Inflammatory macrophage treated with lipopolysaccharide for 4 hours (primary cell): Measurements from ENCODE around the gene SUGP1.

Experiments used
- DNase-seq: peaks from one replicate; pipeline ENCODE4 v3.0.0-alpha.2; 2020

SUGP1 gene

DNA sequence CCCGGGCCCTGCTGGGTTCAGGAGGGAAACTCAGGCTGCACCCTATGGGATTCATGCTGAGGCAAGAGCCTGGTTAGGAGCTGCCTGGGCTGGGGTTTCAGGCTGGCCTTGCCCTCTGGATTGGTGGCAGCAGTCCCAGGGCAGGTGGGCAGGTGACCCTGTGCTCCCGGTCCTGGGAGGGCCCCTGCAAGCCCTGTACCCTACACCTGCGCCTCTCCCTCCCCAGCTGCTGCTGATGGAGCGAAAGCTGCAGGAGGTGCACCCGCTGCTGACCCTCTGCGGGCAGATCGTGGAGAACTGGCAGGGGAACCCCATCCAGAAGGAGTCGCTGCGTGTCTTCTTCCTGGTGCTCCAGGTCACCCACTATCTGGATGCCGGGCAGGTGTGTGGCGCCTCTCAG, 20.7 kb upstream of the SUGP1 start:
- DNase-seq = no peak

DNA sequence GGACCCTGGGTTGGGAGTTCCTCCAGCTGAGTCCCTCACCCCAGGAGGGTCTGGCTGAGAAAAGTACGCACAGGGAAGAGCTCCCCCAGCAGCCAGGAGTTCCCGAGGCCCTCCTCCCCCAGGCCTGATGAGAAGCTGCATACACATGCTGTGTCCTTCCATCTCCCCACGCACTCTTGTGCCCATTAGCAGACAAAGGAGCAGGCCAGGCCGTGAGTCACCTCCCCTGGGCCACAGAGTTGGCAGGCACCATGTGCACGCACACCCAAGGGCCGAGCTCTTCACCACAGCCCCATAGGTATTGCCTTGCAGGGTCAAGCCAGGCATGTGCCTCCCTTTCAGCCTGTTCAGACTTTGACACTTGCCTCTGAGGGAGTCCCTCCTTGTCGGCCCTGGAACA, 17.8 kb upstream of the SUGP1 start:
- no peak for DNase-seq

- no peak for DNase-seq
Observed at GRCh38 chr19:19337120-19337519, 16.8 kb upstream of the SUGP1 start.

- no peak for DNase-seq
Observed at GRCh38 chr19:19336597-19336996, 16.3 kb upstream of the SUGP1 start.

DNA sequence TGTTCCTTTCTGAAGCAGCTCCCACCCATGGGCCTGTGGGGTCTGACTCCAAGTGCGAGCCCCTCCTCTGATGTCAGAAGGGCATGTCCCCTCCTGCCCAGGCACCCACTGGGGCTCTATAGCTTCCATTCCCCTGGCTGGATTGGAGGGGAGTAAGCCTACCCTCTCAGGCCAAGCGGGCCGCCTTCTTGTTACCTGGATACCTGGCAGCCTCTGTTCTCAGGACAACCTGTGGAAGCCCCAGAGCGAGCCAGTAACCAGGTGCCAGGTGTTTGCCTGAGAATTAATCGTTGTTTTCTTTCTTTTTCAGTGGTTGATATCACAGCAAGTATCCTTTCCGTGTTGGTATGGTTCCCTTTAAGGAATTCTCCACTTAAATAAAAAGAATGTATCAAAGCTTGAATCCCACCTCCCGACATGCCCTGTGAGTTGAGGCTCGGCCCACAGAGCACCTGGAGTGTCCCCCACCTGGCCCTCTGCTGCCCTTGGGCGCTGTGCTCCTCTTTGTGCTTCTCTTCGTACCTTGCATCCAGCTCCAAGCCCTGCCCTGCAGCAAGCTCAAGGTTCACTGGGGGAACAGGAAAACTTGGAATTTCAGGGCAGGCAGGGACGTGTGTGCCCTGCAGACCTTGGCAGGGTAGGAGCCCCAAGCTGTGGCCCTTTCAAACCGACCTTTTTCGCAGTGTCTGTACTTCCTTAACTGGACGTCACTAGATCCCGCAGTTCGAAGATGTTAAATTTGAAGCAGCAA, 15.3 kb upstream of the SUGP1 start:
- no peak for DNase-seq

- no peak for DNase-seq
Observed at GRCh38 chr19:19334989-19335344, 14.7 kb upstream of the SUGP1 start.

DNA sequence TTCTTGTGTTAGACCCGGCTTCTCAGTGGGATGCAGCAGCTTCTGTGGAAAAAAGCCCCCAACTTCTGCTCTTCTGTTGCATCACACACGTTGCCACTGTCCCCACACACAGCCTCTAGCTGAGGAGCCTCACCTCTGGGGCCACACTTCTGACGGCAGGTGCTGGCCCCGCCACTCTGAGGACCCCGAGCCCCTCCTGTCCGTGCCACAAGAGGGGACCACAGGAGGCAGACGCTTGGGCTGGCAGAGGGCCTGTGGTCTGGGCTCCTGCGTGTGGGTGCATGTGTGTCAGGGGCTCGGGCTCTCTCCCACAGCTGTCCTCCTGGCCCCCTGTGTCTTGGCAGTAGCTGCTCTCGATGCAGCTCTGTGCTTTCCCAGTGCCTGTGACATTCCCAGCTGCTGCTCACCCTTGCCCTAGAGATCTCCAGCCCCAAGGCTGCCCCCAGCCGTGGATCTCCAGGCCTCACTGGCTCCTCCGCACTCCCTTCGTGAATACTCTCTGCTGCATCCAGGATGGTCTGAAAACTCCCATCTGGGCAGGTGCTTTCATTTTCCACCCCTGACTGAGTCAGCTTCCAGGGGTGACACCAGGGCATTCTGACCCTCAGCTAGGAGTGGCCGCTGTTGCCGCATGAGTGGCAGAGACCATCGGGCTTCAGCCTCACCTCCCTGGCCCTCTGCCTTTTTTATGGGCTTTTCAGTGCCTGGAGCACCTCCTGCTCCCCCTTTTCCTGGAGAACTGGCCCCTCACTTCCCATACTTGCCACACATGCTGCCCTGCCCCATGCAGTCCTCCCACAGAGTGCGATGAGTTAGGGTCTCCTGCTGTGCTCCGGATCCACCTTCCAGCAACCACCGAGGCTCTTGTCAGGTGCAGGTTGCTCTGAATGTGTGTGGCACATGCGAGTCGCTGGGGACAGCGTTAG, 14.0 kb upstream of the SUGP1 start:
- no peak for DNase-seq

- peak; percentile 83 for DNase-seq
Observed at GRCh38 chr19:19329126-19329525, 8.8 kb upstream of the SUGP1 start.

- no peak for DNase-seq
Observed at GRCh38 chr19:19327672-19328071, 7.4 kb upstream of the SUGP1 start.

DNA sequence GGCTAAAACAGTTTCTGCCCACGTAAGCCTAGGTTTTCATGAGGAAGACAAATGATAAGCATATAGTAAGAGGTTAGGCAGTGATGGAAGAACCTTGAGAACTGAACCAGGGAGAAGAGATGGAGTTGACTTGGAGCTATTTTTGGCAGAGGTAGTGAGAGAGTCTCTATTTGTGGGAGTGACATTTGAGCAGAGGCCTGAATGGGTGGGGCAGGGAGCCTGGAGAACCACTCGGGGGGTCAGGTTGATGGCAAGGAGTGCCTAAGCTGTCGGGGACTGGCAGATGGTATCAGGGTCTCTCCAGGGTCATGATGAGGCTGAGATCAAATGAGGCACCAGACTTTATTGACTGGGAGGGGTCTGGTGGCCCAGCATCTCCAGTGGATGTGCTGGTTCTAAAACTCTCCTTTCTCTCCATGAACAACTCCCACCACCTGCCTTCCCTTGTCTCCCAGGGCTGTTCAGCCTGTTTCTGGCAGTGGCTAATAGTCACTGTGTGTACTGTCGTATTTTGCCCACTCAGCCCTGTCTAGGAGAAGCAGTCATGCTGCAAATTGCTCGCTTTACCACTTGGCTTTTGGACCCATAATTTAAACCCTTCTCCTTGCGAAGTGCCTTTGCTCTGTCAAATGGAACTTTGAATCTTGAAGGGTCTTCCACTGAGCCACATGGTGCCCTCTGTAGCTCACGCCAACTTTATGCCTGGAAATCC, 3.9 kb upstream of the SUGP1 start:
- no peak for DNase-seq

- DNase-seq = peak; percentile 55
Observed at GRCh38 chr19:19321141-19321577, 850 bp upstream of the SUGP1 start.

- no peak for DNase-seq
Observed at GRCh38 chr19:19319732-19320360, 463 bp downstream of the SUGP1 start.

- DNase-seq = no peak
Observed at GRCh38 chr19:19316082-19316481, 4.2 kb downstream of the SUGP1 start.

DNA sequence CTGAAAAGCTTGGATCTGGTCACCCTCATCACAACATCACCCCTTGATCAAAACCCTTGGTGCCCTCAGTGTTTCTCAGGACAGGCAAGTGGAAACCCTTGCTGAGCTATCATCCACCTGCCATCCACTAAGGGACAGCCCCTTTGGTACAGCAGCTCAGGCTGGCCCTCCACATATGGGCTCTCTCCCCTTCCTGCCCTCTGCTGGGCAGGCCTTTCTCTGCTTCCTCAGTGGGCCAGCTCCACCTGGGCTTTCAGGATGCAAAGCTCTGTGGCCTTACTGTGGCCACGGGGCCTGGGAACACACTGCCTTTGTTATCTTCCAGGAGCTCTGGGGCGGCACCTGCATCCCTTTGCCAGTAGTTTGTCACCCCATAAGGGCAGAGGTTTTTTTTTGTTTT, 4.9 kb downstream of the SUGP1 start:
- no peak for DNase-seq

DNA sequence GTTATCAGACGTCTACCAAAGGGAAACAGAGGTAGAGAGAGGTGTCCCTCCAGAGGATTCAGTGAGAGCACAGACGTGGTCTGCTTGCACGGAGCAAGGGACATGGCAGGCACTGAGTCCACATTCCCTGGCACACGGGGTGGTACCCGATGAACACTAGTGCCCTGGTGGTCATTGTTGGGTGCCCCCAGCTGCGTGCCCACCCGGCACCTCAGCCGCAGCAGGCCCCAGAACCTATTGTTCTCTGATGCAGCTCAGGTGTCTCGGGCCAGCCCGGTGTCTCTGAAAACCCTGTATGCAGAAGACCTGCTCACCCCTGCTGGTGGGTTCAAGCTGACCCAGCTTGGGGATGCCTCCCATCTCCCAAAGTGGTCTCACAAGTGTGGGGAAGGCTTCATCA, 11.9 kb downstream of the SUGP1 start:
- no peak for DNase-seq

DNA sequence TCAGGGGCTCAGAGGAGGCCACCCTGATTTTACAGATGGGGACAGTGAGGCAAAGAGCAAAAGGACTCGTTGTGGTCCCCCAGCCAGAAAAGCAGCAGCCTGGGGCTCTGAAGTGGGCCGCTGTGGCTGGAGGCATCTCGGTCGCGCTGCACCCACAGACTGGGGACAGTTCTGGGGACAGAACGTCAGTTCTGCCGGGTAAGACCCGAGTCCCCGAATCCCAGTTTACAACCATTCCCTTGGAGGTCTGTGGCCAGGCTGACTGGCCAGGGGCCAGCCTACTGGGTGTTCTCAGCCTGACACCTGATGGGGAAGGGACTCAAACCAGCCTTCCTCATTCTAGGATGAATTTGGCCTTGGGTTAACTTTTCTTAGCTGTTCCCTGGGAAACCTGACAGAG, 14.1 kb downstream of the SUGP1 start:
- DNase-seq = no peak

DNA sequence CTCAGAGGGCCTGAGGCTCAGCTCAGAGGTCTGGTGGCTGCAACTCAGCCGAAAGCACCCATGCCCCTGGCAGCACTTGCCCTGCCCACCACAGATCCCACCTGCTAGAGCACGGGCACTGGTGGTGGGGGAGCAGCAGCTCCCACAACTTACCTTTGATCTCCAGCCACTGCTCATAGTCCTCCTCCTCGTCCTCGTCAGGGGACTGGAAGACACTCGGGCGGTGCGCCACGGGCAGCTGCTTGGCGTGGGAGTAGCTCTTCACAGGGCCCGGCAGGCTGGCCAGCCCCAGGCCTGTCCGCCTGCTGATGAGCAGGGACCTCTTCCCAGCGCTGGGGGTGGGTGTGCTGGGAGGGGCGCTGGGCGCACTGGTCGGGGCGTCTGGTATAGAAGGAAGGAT, 14.6 kb downstream of the SUGP1 start:
- DNase-seq = no peak

DNA sequence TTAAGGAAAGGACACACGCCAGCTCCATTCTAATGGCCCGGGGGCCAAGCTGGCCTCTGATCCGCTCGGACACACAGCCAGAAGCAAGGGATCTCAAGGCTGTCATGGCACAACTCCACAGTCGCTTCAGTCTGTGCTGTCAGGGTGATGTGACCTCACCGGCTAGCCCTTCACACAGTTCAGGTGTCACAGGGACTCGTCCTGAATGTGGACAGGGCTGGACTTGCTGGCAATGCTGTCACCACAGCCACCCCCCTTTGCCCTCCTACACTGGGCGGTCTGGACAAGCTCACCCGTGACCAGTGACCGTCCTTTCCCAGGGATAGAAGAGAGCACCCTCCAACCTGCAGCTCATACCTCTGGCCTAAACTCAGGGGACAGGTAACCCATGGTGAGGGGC, 15.2 kb downstream of the SUGP1 start:
- no peak for DNase-seq

- no peak for DNase-seq
Observed at GRCh38 chr19:19304186-19304965, 15.9 kb downstream of the SUGP1 start.

DNA sequence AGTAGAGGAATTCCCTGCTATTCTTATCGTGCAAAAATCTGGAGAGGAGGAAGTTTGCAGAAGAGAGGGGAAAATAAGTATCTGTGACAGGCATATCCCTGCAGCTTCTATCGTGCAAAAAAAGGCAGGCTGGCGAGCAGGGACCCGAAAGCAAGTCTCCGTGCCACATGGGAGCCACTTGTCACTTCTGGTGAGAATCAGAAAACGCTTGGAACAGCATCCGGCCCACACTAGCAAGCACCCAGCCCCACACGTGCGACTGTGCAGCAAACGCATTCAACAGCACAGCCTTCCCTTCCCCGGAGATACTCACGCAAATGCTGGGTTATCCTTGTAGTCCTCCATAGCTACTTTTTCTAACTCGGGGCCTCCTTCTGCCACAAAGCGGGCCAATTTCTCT, 16.9 kb downstream of the SUGP1 start:
- no peak for DNase-seq

DNA sequence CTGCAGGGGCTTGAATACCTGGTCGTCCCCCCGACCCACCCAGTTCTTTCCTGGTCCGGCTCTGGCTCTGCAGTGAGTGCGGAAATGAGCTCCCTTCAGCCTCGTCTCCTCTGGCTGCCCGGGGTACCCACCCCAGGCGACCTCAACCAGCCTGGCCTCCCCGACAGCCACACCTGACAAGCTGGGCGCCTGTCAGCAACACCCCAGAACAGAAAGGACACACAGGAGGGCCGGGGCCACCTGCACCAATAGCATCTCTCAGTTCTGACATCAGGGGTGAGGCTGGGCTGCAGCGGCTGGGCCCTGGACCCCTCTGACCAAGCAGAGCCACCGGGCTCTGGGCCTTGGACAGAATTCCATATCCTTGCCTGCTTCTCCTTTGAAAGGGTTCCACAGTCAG, 19.7 kb downstream of the SUGP1 start:
- DNase-seq = no peak

- DNase-seq = no peak
Observed at GRCh38 chr19:19297759-19298158, 22.6 kb downstream of the SUGP1 start.
